Neural progenitor cell (in vitro differentiated cells): ENCODE results near the gene CA12. TPM values are rescaled to one million over a fixed set of nuclear protein-coding genes. Genes with fewer than 3 reads are reported as not detected.

Experiments used
- DNase-seq: peaks from one replicate; pipeline ENCODE4 v3.0.0-alpha.2; 2016; ENCODE audit warnings: low spot score
- H2AFZ ChIP-seq: fragments of 200-600 bp; sonication (generic); replicated peaks from 2 replicates; pipeline ENCODE4 v1.6.1; 2016; ENCODE audit warnings: antibody characterized with exemption
- H3F3A ChIP-seq: fragments of 200-600 bp; sonication (generic); 2 replicates; pipeline ENCODE4 v1.6.1; 2016; ENCODE audit warnings: antibody characterized with exemption, low read depth
- H3K27ac ChIP-seq: fragments of 200-600 bp; sonication (generic); 2 replicates; pipeline ENCODE4 v1.5.1; 2016; ENCODE audit warnings: mild to moderate bottlenecking
- H3K27me3 ChIP-seq: fragments of 200-600 bp; sonication (generic); 2 replicates; pipeline ENCODE4 v1.6.1; 2016; ENCODE audit warnings: mild to moderate bottlenecking, moderate library complexity
- H3K36me3 ChIP-seq: fragments of 200-600 bp; sonication (generic); 2 replicates; pipeline ENCODE4 v1.5.1; 2016
- H3K4me1 ChIP-seq: fragments of 200-600 bp; sonication (generic); 2 replicates; pipeline ENCODE4 v1.6.1; 2016; ENCODE audit warnings: mixed run types
- H3K4me2 ChIP-seq: fragments of 200-600 bp; sonication (generic); 2 replicates; pipeline ENCODE4 v1.6.1; 2016
- H3K4me3 ChIP-seq: fragments of 200-600 bp; sonication (generic); 2 replicates; pipeline ENCODE4 v1.5.1; 2016
- H3K79me2 ChIP-seq: fragments of 200-600 bp; sonication (generic); 2 replicates; pipeline ENCODE4 v1.6.1; 2016; ENCODE audit warnings: low read depth
- H3K9ac ChIP-seq: fragments of 200-600 bp; sonication (generic); 2 replicates; pipeline ENCODE4 v1.6.1; 2016
- H3K9me3 ChIP-seq: fragments of 200-600 bp; sonication (generic); 2 replicates; pipeline ENCODE4 v1.5.1; 2016; ENCODE audit warnings: low read depth
- H4K20me1 ChIP-seq: fragments of 200-600 bp; sonication (generic); 2 replicates; pipeline ENCODE4 v1.6.1; 2016; ENCODE audit warnings: low read depth
- H3K27ac Mint-ChIP-seq: 3 replicates; pipeline ENCODE4 v1.8.0; 2021; ENCODE audit warnings: mixed read lengths
- H3K27me3 Mint-ChIP-seq: 2 replicates; pipeline ENCODE4 v1.8.0; 2022; ENCODE audit warnings: low read depth, mild to moderate bottlenecking, inconsistent platforms, moderate library complexity, mixed read lengths; ENCODE audit not compliant: insufficient read depth
- H3K36me3 Mint-ChIP-seq: 3 replicates; pipeline ENCODE4 v1.8.0; 2021; ENCODE audit warnings: mixed read lengths
- H3K4me1 Mint-ChIP-seq: 3 replicates; pipeline ENCODE4 v1.8.0; 2021; ENCODE audit warnings: mixed read lengths
- H3K4me3 Mint-ChIP-seq: 3 replicates; pipeline ENCODE4 v1.8.0; 2021; ENCODE audit warnings: mild to moderate bottlenecking, moderate library complexity, mixed read lengths
- H3K9me3 Mint-ChIP-seq: 3 replicates; pipeline ENCODE4 v1.8.0; 2020; ENCODE audit warnings: mixed read lengths
- CTCF ChIP-seq: fragments of 200-600 bp; sonication (generic); IDR thresholded peaks from 2 replicates; pipeline ENCODE4 v1.5.1; 2017; ENCODE audit warnings: antibody characterized with exemption, mild to moderate bottlenecking
- EZH2 ChIP-seq: fragments of 200-600 bp; sonication (generic); IDR thresholded peaks from 2 replicates; pipeline ENCODE4 v1.6.1; 2017; ENCODE audit warnings: antibody characterized with exemption, mild to moderate bottlenecking, moderate library complexity
- EZH2phosphoT487 ChIP-seq: fragments of 200-600 bp; sonication (generic); IDR thresholded peaks from 2 replicates; pipeline ENCODE4 v1.6.1; 2017; ENCODE audit warnings: antibody characterized with exemption
- total RNA-seq: library from RNA; depleted of rRNA; stranded (reverse); fragments of >200 nt; gene quantifications from 2 replicates; pipeline ENCODE4 v1.2.3, GENCODE V29; 2015; ENCODE audit warnings: low replicate concordance

The CA12 gene
- total RNA-seq, 1 donor from 2014 or later, result 0.45 TPM

DNA sequence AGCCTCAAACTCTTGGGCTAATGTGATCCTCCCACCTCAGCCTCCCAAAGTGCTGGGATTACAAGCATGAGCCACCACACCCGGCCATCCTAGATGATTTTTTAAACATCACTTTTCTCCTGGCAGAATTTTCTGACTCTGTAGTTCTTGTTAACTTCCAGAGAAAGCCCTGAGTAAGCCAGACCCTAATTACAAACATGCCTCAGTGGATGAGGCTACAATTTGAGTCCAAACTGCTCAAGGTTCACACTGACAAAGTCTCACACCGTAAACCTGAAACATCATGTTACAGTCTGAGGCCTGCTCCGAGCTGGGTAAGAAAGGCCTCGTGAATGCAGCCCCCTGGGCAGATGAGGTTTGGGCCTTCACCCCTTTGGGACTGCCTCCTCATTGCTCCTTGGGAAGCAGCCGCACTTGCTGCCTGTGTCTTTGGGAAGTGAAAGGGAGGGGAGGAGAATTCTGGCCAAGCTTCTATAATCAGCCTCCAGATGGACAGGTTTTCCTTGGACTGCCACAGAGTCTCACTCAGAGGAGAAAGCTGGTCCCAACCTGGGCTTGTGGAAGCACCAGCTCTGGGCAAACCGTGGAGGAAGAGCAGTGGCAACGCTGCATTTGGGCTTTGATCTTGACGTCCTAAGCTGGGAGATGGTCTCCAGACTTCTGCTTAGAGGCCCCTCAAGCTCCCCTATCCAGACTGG is 46.0 kb downstream of the CA12 start:
- H3K4me3 Mint-ChIP-seq, result no peak overlapping the region
- H3K27ac ChIP-seq, result no peak overlapping the region
- H4K20me1 ChIP-seq, result no peaks in the 10 kb centered on the region
- H3K4me3 ChIP-seq, result no peak overlapping the region
- peaks cover 6% of the 10 kb centered on the region for H3K4me1 ChIP-seq
- TF ChIP-seq CTCF (no peak), EZH2phosphoT487 (no peak), EZH2 (no peak)
- no peak overlapping the region for H3K27ac Mint-ChIP-seq
- H3K36me3 Mint-ChIP-seq, result peaks cover 2% of the 10 kb centered on the region
- H3F3A ChIP-seq, result no peaks in the 10 kb centered on the region
- H3K27me3 ChIP-seq, result peaks cover 21% of the 10 kb centered on the region
- H3K9me3 ChIP-seq, result no peaks in the 10 kb centered on the region
- no peaks in the 10 kb centered on the region for H3K79me2 ChIP-seq
- H2AFZ ChIP-seq, result no peak overlapping the region
- no peak for DNase-seq
- no peak overlapping the region for H3K4me2 ChIP-seq
- H3K9ac ChIP-seq, result no peak overlapping the region
- H3K4me1 Mint-ChIP-seq, result peaks cover 14% of the 10 kb centered on the region
- H3K27me3 Mint-ChIP-seq, result peaks cover 10% of the 10 kb centered on the region
- H3K36me3 ChIP-seq, result no peaks in the 10 kb centered on the region
- H3K9me3 Mint-ChIP-seq, result no peaks in the 10 kb centered on the region

DNA sequence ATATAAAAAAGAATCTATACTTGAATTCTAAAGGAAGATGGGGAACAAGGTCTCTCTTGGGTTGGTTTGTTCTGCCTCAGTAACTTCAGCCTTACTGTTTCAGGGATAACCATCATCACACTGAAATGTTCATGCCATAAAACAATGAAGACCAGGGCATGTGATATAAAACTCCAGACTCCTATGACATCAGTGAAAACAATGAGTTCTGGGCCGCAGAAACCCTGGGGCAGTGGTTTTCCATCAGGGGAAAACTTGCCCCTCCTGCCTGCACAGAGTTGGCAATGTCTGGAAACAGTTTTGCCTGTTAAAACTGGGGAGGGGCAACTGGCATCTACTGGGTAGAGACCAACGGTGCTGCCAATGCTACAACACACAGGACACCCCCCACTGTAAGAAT is 46.8 kb downstream of the CA12 start:
- Mint-ChIP-seq H3K9me3 (no peaks in the 10 kb centered on the region), H3K27me3 (peaks cover 6% of the 10 kb centered on the region), H3K4me1 (peaks cover 6% of the 10 kb centered on the region), H3K27ac (no peak overlapping the region), H3K36me3 (peaks cover 2% of the 10 kb centered on the region), H3K4me3 (no peak overlapping the region)
- Histone ChIP-seq H3K36me3 (no peaks in the 10 kb centered on the region), H4K20me1 (no peaks in the 10 kb centered on the region), H3K4me2 (no peak overlapping the region), H3K27me3 (peaks cover 12% of the 10 kb centered on the region), H3K4me3 (no peak overlapping the region), H3K79me2 (no peaks in the 10 kb centered on the region), H2AFZ (no peak overlapping the region), H3K9me3 (no peaks in the 10 kb centered on the region), H3K27ac (no peak overlapping the region), H3K9ac (no peak overlapping the region), H3K4me1 (no peaks in the 10 kb centered on the region), H3F3A (no peaks in the 10 kb centered on the region)
- no peak for DNase-seq
- no peak for TF ChIP-seq EZH2phosphoT487
- TF ChIP-seq EZH2, result no peak
- no peak for TF ChIP-seq CTCF

DNA sequence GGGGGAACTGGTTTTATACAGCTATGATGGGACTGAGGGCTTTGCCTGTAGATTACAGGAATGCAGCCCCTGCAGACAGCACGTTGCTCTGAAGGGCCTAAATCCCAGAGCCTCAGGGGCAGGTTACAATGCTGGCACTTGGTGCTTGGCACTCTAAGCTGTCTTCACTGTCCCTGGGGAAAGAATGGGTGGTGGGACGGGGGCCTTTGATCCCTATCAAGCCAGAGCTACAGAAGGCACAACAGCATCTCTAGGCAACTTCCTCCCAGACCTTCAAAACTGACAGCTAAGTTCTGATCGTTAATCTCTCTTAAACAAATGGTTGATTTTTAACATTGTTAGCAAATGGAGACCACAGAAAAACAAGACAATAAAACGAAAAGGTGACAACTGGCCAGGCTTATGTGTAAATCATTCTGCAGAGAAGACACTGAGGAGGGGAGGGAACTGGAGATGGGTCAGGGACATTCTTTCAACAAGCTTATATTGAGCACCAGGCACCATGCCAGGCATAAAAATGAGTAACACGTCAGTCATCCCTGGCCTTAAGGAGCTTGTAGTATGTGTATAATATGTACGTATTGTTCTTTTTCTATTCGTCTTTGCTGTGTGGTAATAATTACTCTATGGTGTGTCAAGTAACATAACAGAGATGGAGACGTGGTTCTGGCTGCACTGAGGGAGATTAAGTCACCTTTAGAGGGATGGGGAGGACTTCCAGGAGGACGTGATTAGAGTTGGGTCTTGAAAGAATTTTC is 49.1 kb downstream of the CA12 start:
- Histone ChIP-seq H3K4me3 (no peak overlapping the region), H3K9ac (no peak overlapping the region), H3K4me1 (no peaks in the 10 kb centered on the region), H2AFZ (no peak overlapping the region), H4K20me1 (no peaks in the 10 kb centered on the region), H3K9me3 (no peaks in the 10 kb centered on the region), H3K4me2 (no peak overlapping the region), H3K36me3 (no peaks in the 10 kb centered on the region), H3F3A (no peaks in the 10 kb centered on the region), H3K27ac (no peak overlapping the region), H3K27me3 (no peaks in the 10 kb centered on the region), H3K79me2 (no peaks in the 10 kb centered on the region)
- H3K9me3 Mint-ChIP-seq, result no peaks in the 10 kb centered on the region
- no peak for DNase-seq
- H3K36me3 Mint-ChIP-seq, result no peaks in the 10 kb centered on the region
- no peak overlapping the region for H3K4me3 Mint-ChIP-seq
- peaks cover 4% of the 10 kb centered on the region for H3K27me3 Mint-ChIP-seq
- no peak overlapping the region for H3K27ac Mint-ChIP-seq
- peaks cover 4% of the 10 kb centered on the region for H3K4me1 Mint-ChIP-seq
- TF ChIP-seq CTCF (no peak), EZH2phosphoT487 (no peak), EZH2 (no peak)
